Kidney (tissue), 14 donors: ENCODE data around the gene HTR2C. TPM values are rescaled to one million over a fixed set of nuclear protein-coding genes. Genes with fewer than 3 reads are reported as not detected.

ENCODE experiments used
- DNase-seq, 5 donors: peaks; one replicate each; pipeline ENCODE4 v3.0.0-alpha.2; 2013 to 2020
- FAIRE-seq: peaks from 2 replicates; lab custom pipeline; 2012; peaks lifted over from hg19 to GRCh38; lab: Jason Lieb, UNC
- H3K27ac ChIP-seq, 2 donors: one replicate each; pipeline ENCODE4 v1.7.0; 2013; ENCODE audit warnings: low read depth in 2 of 2, low read length in 2 of 2, inconsistent platforms in 1 of 2
- H3K27me3 ChIP-seq: one replicate; pipeline ENCODE4 v1.7.1; 2013; ENCODE audit warnings: low read length, inconsistent platforms; ENCODE audit not compliant: control insufficient read depth, insufficient read depth
- H3K36me3 ChIP-seq, 3 donors: one replicate each; pipeline versions ENCODE4 v1.7.0 to v1.7.1; 2013; ENCODE audit warnings: low read length in 3 of 3, control low read depth in 1 of 3, inconsistent platforms in 1 of 3; ENCODE audit not compliant: insufficient read depth in 3 of 3, control insufficient read depth in 2 of 3
- H3K4me1 ChIP-seq, 3 donors: one replicate each; pipeline versions ENCODE4 v1.7.0 to v1.7.1; 2013; ENCODE audit warnings: low read length in 3 of 3, inconsistent platforms in 1 of 3, low read depth in 1 of 3; ENCODE audit not compliant: control insufficient read depth in 2 of 3, insufficient read depth in 2 of 3
- H3K4me3 ChIP-seq, 3 donors: one replicate each; pipeline versions ENCODE4 v1.7.0 to v1.8.1; 2013; ENCODE audit warnings: low read length in 3 of 3, control low read depth in 1 of 3, inconsistent platforms in 1 of 3
- H3K9ac ChIP-seq, 3 donors: one replicate each; pipeline versions ENCODE4 v1.7.0 to v1.7.1; 2013; ENCODE audit warnings: low read length in 3 of 3, control low read depth in 1 of 3, inconsistent platforms in 1 of 3
- H3K9me3 ChIP-seq, 3 donors: one replicate each; pipeline versions ENCODE4 v1.7.0 to v1.7.1; 2013; ENCODE audit warnings: low read length in 3 of 3, control low read depth in 1 of 3, inconsistent platforms in 1 of 3; ENCODE audit not compliant: control insufficient read depth in 2 of 3, insufficient read depth in 1 of 3
- CTCF ChIP-seq: IDR thresholded peaks from 3 replicates; pipeline ENCODE4 v1.5.1; 2012; ENCODE audit warnings: mild to moderate bottlenecking, moderate library complexity, borderline replicate concordance; ENCODE audit not compliant: insufficient read depth; ENCODE audit errors: extremely low read depth
- intact Hi-C: fragments of 100-400 bp; cut with DNase I; formaldehyde crosslinking; loops from one replicate; pipeline ENCODE4 v1.11.1; 2022
- polyA plus RNA-seq: library from polyadenylated mRNA; stranded (reverse); fragments of 350-450 nt; fragmentation: Illumina TruSeq; extraction: RNeasy Lipid Tissue Mini Kit (QIAGEN cat#74804); gene quantifications from one replicate; pipeline ENCODE4 v1.2.3, GENCODE V29; 2014; ENCODE audit warnings: low read depth, low replicate concordance; ENCODE audit not compliant: insufficient read depth
- total RNA-seq: library from RNA; stranded (reverse); fragmentation: NEBNext Ultra II Directional; extraction: Animal tissue kit (Norgen Biotek cat#: 25700); gene quantifications from one replicate; pipeline ENCODE4 v1.2.1, GENCODE V29; 2021
- donor health status: control.
- donor health status: control.
- donor health status: control.
- donor health status: control.
- donor health status: control.
- donor health status: DM: yes; HTN: yes; CAD: no.
- donor health status: Normal renal cell carcinoma (clear cell type).

HTR2C gene
- total and polyA plus RNA-seq, 2 donors from 2014 or later = not detected

- intact Hi-C loops = no loop called here
Observed at GRCh38 chrX:114584983-114585842, 1.3 kb downstream of the HTR2C start.

GRCh38 chrX:114591121-114591520 is 7.2 kb downstream of the HTR2C start:
- Histone ChIP-seq H3K27ac (no peak overlapping the region), H3K9ac (no peak overlapping the region), H3K9me3 (no peaks in the 10 kb centered on the region), H3K27me3 (peaks cover 15% of the 10 kb centered on the region), H3K4me3 (no peak overlapping the region), H3K36me3 (no peaks in the 10 kb centered on the region), H3K4me1 (no peaks in the 10 kb centered on the region)
- no peak for TF ChIP-seq CTCF
- FAIRE-seq (peak; percentile 62), DNase-seq (no peak)
- intact Hi-C loops = no loop called here

More at GRCh38 chrX:114584983-114585842, 1.3 kb downstream of the HTR2C start:
- no peak overlapping the region for H3K27ac ChIP-seq
- H3K9ac ChIP-seq = no peak overlapping the region
- no peaks in the 10 kb centered on the region for H3K9me3 ChIP-seq
- TF ChIP-seq CTCF = no peak
- no peaks in the 10 kb centered on the region for H3K36me3 ChIP-seq
- peaks cover 56% of the 10 kb centered on the region for H3K27me3 ChIP-seq
- H3K4me3 ChIP-seq = peak overlapping the region in 1 of 3 donors; percentile 33
- H3K4me1 ChIP-seq = no peaks in the 10 kb centered on the region
- DNase-seq (peak in 2 of 5 donors; percentile 7 to 19), FAIRE-seq (no peak)

- intact Hi-C loops = no loop called here
- TF ChIP-seq CTCF = no peak
- Histone ChIP-seq H3K36me3 (no peaks in the 10 kb centered on the region), H3K4me3 (no peak overlapping the region), H3K9ac (no peak overlapping the region), H3K4me1 (no peaks in the 10 kb centered on the region), H3K27me3 (no peaks in the 10 kb centered on the region), H3K27ac (no peak overlapping the region), H3K9me3 (no peaks in the 10 kb centered on the region)
- FAIRE-seq (no peak), DNase-seq (peak in 2 of 5 donors; percentile 4 to 35)
Observed at GRCh38 chrX:114599305-114599704, 15.4 kb downstream of the HTR2C start.
